Parathyroid adenoma (tissue), 2 donors: ENCODE data around the gene ZNF526.

Experiments
- H2AFZ ChIP-seq: fragments of 300-600 bp; sonication (generic); one replicate; pipeline ENCODE4 v1.7.0; 2017; ENCODE audit warnings: antibody characterized with exemption, mild to moderate bottlenecking
- H3K27ac ChIP-seq: fragments of 300-600 bp; sonication (generic); one replicate; pipeline ENCODE4 v1.7.0; 2017
- H3K27me3 ChIP-seq: fragments of 300-600 bp; sonication (generic); one replicate; pipeline ENCODE4 v1.7.0; 2017; ENCODE audit warnings: low read length; ENCODE audit not compliant: control insufficient read depth, insufficient read depth
- H3K36me3 ChIP-seq: fragments of 300-600 bp; sonication (generic); one replicate; pipeline ENCODE4 v1.7.0; 2017; ENCODE audit warnings: low read length; ENCODE audit not compliant: control insufficient read depth, insufficient read depth
- H3K4me1 ChIP-seq: fragments of 300-600 bp; sonication (generic); one replicate; pipeline ENCODE4 v1.7.0; 2017; ENCODE audit warnings: control low read depth
- H3K4me2 ChIP-seq: fragments of 300-600 bp; sonication (generic); one replicate; pipeline ENCODE4 v1.7.0; 2017; ENCODE audit warnings: low read length
- H3K4me3 ChIP-seq: fragments of 300-600 bp; sonication (generic); one replicate; pipeline ENCODE4 v1.7.0; 2017; ENCODE audit warnings: low read depth, low read length
- H3K79me2 ChIP-seq: fragments of 300-600 bp; sonication (generic); one replicate; pipeline ENCODE4 v1.7.0; 2017; ENCODE audit warnings: control low read depth
- H3K9ac ChIP-seq: fragments of 300-600 bp; sonication (generic); one replicate; pipeline ENCODE4 v1.7.0; 2017; ENCODE audit warnings: mild to moderate bottlenecking
- H3K9me3 ChIP-seq: fragments of 300-600 bp; sonication (generic); one replicate; pipeline ENCODE4 v1.7.0; 2017; ENCODE audit warnings: low read length; ENCODE audit not compliant: control insufficient read depth
- CTCF ChIP-seq: fragments of 300-600 bp; sonication (generic); IDR thresholded peaks from one replicate; pipeline ENCODE4 v1.7.0; 2017; ENCODE audit warnings: antibody characterized with exemption, mild to moderate bottlenecking
- donor health status: primary hyperparathyroidism.

The ZNF526 gene

DNA sequence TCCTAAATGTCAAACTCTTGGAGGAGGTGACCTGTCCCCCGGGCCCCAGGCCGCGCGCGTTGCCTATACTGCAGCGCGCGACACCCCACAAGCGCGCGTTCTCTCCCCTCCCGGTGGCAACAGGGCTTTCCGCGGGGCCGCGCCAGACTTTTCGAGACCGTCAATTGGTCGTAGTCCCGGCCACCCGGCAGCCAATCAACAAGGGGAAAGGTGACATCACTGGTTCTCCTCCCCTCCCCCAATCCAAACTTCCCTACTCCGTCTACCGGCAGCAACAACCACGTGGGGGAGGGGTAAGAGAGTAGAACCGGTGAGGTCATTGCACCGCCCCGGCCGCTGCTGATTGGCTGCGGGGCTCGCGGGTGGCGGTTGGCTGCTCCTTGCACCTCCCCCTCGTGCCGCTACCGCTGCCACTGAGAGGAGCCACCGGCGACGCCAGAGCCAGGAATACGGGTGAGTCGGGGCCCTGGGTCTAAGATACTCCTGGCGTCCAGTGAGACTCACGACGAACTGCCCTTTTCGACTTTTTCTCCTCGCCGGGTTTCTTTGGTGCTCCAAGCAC lies 48.1 kb downstream of the ZNF526 start:
- H3K27ac ChIP-seq = peak overlapping the region; percentile 98
- H3K27me3 ChIP-seq = no peaks in the 10 kb centered on the region
- no peaks in the 10 kb centered on the region for H3K36me3 ChIP-seq
- H3K9ac ChIP-seq = peak overlapping the region; percentile 39
- H3K9me3 ChIP-seq = no peaks in the 10 kb centered on the region
- peaks cover 16% of the 10 kb centered on the region for H3K4me1 ChIP-seq
- H3K79me2 ChIP-seq = peaks cover 33% of the 10 kb centered on the region
- peak overlapping the region; percentile 99 for H3K4me3 ChIP-seq
- peak overlapping the region; percentile 96 for H2AFZ ChIP-seq
- TF ChIP-seq CTCF = no peak
- peak overlapping the region; percentile 99 for H3K4me2 ChIP-seq

- Histone ChIP-seq H3K36me3 (no peaks in the 10 kb centered on the region), H3K4me1 (peaks cover 16% of the 10 kb centered on the region), H3K4me3 (peak within 1 kb of the TSS; percentile 99), H3K4me2 (peak within 1 kb of the TSS; percentile 99), H3K79me2 (peaks cover 38% of the 10 kb centered on the region), H3K27me3 (no peaks in the 10 kb centered on the region), H3K27ac (peak within 1 kb of the TSS; percentile 98), H2AFZ (peak within 1 kb of the TSS; percentile 96), H3K9me3 (no peaks in the 10 kb centered on the region), H3K9ac (peak within 1 kb of the TSS; percentile 46)
- TF ChIP-seq CTCF = no peak
Observed at GRCh38 chr19:42268704-42269477, 48.8 kb downstream of the ZNF526 start, which contains the start of gene CIC. Gene CIC (plus strand): TSS chr19:42269252. CDS start chr19:42271784, 2,532 bp downstream.

DNA sequence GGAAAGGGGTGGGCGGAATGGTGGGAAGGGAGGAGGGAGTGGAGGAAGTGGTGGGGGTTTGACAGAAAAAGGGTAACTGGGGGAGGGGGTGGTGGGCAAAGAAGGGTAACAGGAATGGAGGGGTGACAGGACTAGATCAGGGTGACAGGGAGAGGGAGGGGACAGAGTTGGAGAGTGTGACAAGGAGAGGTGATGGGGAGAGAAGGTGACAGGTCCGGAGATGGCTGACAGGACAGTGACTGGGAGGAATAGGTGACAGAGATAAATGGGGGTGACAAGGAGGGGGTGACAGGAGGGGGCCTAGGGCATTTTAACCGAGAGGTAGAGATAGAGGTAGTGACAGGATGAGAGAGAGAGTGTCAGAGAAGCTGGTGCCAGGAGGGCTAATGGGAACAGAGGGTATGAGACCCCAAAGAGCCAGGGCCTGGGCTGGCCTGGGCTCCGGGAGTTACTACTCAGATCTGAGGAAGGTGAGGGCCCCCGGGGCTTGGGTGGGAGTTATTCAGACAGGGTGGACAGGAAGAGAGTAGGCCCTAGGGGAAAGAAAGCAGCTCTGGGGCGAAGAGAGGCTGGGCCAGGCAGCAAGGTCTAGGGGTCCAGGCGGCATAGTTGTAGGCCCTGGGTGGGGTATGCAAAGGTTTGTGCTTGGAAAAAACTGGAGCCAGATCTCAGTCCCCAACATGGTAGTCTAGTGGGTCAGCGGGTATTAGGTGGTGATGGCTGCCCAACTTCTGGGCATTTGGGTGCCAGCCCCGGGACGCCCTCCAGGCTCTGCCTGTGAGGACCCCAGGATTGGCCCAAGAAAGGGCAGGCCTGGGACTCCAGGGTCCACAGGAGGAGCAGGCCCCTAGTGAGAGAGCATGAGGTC lies 49.6 kb downstream of the ZNF526 start:
- no peaks in the 10 kb centered on the region for H3K9me3 ChIP-seq
- H3K9ac ChIP-seq = peak overlapping the region; percentile 46
- no peak for TF ChIP-seq CTCF
- H3K36me3 ChIP-seq = no peaks in the 10 kb centered on the region
- peaks cover 45% of the 10 kb centered on the region for H3K79me2 ChIP-seq
- peaks cover 16% of the 10 kb centered on the region for H3K4me1 ChIP-seq
- H3K4me2 ChIP-seq = peak overlapping the region; percentile 99
- peak overlapping the region; percentile 99 for H3K4me3 ChIP-seq
- peak overlapping the region; percentile 78 for H3K27ac ChIP-seq
- peak overlapping the region; percentile 33 for H2AFZ ChIP-seq
- no peaks in the 10 kb centered on the region for H3K27me3 ChIP-seq

DNA sequence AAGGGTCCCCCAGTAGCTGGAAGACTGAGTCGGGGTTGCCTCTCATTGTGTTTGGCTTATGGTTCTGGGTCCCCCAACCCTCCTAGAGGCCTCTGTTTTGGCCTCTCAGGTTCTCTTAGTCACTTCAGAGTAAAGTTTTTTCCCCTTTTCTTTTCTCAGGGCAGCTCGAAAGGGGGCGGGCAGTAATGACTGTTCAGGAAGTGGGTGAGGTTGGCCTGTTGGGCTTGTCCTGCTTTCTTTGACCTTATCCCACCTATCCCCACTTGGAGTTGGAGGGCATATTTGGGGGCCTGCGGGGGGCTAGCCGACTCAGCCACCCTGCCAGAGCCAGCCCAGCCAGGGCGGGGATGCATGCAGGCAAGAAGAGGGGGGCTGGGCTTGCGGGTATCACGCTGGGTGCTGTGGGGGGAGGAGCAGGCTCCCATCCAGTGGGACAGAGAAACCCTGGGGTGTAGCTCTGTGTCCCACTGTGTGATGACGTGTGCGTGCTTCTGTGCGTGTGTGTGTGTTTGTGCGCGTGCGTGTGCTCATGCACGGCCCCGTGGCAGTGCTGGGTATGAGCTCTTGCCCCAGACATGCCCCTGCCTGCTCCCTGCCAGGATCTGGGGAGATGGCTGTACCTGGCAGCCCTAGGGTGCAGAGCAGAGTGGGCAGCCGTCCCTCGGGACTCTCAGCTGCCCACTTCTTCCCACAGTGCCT lies 50.4 kb downstream of the ZNF526 start:
- no peaks in the 10 kb centered on the region for H3K9me3 ChIP-seq
- no peak overlapping the region for H2AFZ ChIP-seq
- peak overlapping the region; percentile 78 for H3K27ac ChIP-seq
- H3K4me3 ChIP-seq = peak overlapping the region; percentile 99
- H3K36me3 ChIP-seq = no peaks in the 10 kb centered on the region
- peak overlapping the region; percentile 99 for H3K4me2 ChIP-seq
- peaks cover 20% of the 10 kb centered on the region for H3K4me1 ChIP-seq
- no peaks in the 10 kb centered on the region for H3K27me3 ChIP-seq
- TF ChIP-seq CTCF = no peak
- peaks cover 52% of the 10 kb centered on the region for H3K79me2 ChIP-seq
- H3K9ac ChIP-seq = peak overlapping the region; percentile 46
